Progenitor cell of endocrine pancreas (in vitro differentiated cells): Measurements from ENCODE around the gene VEGFB. TPM values are rescaled to one million over a fixed set of nuclear protein-coding genes. Genes with fewer than 3 reads are reported as not detected.

Source experiments
- DNase-seq: peaks from one replicate; pipeline ENCODE4 v3.0.0; 2021; ENCODE audit warnings: low spot score; ENCODE audit not compliant: unreplicated experiment
- H3K27ac Mint-ChIP-seq: 2 replicates; pipeline ENCODE4 v1.8.0; 2021; ENCODE audit warnings: mild to moderate bottlenecking, moderate library complexity, mixed read lengths
- H3K27me3 Mint-ChIP-seq: 2 replicates; pipeline ENCODE4 v1.8.0; 2021; ENCODE audit warnings: mixed read lengths
- H3K36me3 Mint-ChIP-seq: 2 replicates; pipeline ENCODE4 v1.8.0; 2022; ENCODE audit warnings: mixed read lengths; ENCODE audit not compliant: insufficient read depth
- H3K4me1 Mint-ChIP-seq: 2 replicates; pipeline ENCODE4 v1.8.0; 2021; ENCODE audit warnings: low read depth, mixed read lengths
- H3K4me3 Mint-ChIP-seq: 2 replicates; pipeline ENCODE4 v1.8.0; 2021; ENCODE audit warnings: low read depth, mild to moderate bottlenecking, moderate library complexity, mixed read lengths
- H3K9me3 Mint-ChIP-seq: 2 replicates; pipeline ENCODE4 v1.8.0; 2021; ENCODE audit warnings: low read depth, mixed read lengths
- CTCF ChIP-seq: fragments of 200-600 bp; sonication (generic); IDR thresholded peaks from one replicate; pipeline ENCODE4 v1.5.0; 2021; ENCODE audit warnings: antibody characterized with exemption, mild to moderate bottlenecking; ENCODE audit not compliant: unreplicated experiment
- total RNA-seq: library from RNA; stranded (reverse); gene quantifications from 2 replicates; pipeline ENCODE4 v1.2.1, GENCODE V29; 2021

Gene VEGFB
- total RNA-seq, 1 donor from 2014 or later, result 68.2 TPM

GRCh38 chr11:64243236-64243854, 9.0 kb downstream of the VEGFB start:
- peak overlapping the region; percentile 22 for H3K4me3 Mint-ChIP-seq
- no peak for DNase-seq
- H3K9me3 Mint-ChIP-seq, result no peaks in the 10 kb centered on the region
- no peak overlapping the region for H3K27ac Mint-ChIP-seq
- H3K27me3 Mint-ChIP-seq, result no peaks in the 10 kb centered on the region
- no peak for TF ChIP-seq CTCF
- peaks cover 11% of the 10 kb centered on the region for H3K4me1 Mint-ChIP-seq
- H3K36me3 Mint-ChIP-seq, result peaks cover 5% of the 10 kb centered on the region

GRCh38 chr11:64244107-64244506, 9.7 kb downstream of the VEGFB start:
- TF ChIP-seq CTCF, result no peak
- H3K27ac Mint-ChIP-seq, result no peak overlapping the region
- no peaks in the 10 kb centered on the region for H3K27me3 Mint-ChIP-seq
- no peaks in the 10 kb centered on the region for H3K9me3 Mint-ChIP-seq
- H3K36me3 Mint-ChIP-seq, result peaks cover 4% of the 10 kb centered on the region
- peaks cover 11% of the 10 kb centered on the region for H3K4me1 Mint-ChIP-seq
- peak overlapping the region; percentile 50 for H3K4me3 Mint-ChIP-seq
- no peak for DNase-seq

- no peak overlapping the region for H3K27ac Mint-ChIP-seq
- peaks cover 4% of the 10 kb centered on the region for H3K36me3 Mint-ChIP-seq
- peaks cover 11% of the 10 kb centered on the region for H3K4me1 Mint-ChIP-seq
- no peak for TF ChIP-seq CTCF
- no peak for DNase-seq
- H3K27me3 Mint-ChIP-seq, result peaks cover 2% of the 10 kb centered on the region
- H3K4me3 Mint-ChIP-seq, result peak overlapping the region; percentile 86
- no peaks in the 10 kb centered on the region for H3K9me3 Mint-ChIP-seq
Observed at GRCh38 chr11:64244966-64245365, 10.6 kb downstream of the VEGFB start.

- Mint-ChIP-seq H3K27ac (peak overlapping the region; percentile 90), H3K4me3 (peak overlapping the region; percentile 86)
Observed at GRCh38 chr11:64245401-64245796, 11.0 kb downstream of the VEGFB start.

More at GRCh38 chr11:64245401-64245796, 11.0 kb downstream of the VEGFB start:
- Mint-ChIP-seq H3K9me3 (no peaks in the 10 kb centered on the region), H3K36me3 (peaks cover 4% of the 10 kb centered on the region), H3K4me1 (peaks cover 8% of the 10 kb centered on the region), H3K27me3 (peaks cover 3% of the 10 kb centered on the region)
- TF ChIP-seq CTCF, result no peak
- no peak for DNase-seq
